Glomerular endothelial cell (primary cell): Measurements from ENCODE around the gene SQOR. TPM values are rescaled to one million over a fixed set of nuclear protein-coding genes. Genes with fewer than 3 reads are reported as not detected.
"Not testable (repeated sequence)": the region's sequence is repeated elsewhere in the genome, so short reads cannot be mapped to it uniquely, and the experiment has no call there.

Source experiments
- DNase-seq: peaks from one replicate; pipeline ENCODE4 v3.0.0-alpha.2; 2011; ENCODE audit warnings: low read depth, low spot score; ENCODE audit errors: extremely low read depth
- total RNA-seq: library from RNA; depleted of rRNA; stranded (reverse); fragments of >200 nt; gene quantifications from 2 replicates; pipeline ENCODE4 v1.2.3, GENCODE V29; 2015

SQOR gene
- total RNA-seq, 1 donor from 2014 or later, result 54.4 TPM

GRCh38 chr15:45630917-45631691, 3.7 kb upstream of the SQOR start:
- no peak for DNase-seq

GRCh38 chr15:45631776-45632175, 3.1 kb upstream of the SQOR start:
- no peak for DNase-seq

- DNase-seq, result no peak
Observed at GRCh38 chr15:45635191-45635638, 386 bp downstream of the SQOR start.

- no peak for DNase-seq
Observed at GRCh38 chr15:45635763-45636292, 999 bp downstream of the SQOR start.

GRCh38 chr15:45637141-45637540, 2.3 kb downstream of the SQOR start:
- no peak for DNase-seq

GRCh38 chr15:45637552-45638033, 2.8 kb downstream of the SQOR start:
- DNase-seq, result no peak

GRCh38 chr15:45640616-45641015, 5.8 kb downstream of the SQOR start:
- no peak for DNase-seq

- DNase-seq, result no peak
Observed at GRCh38 chr15:45641374-45641781, 6.5 kb downstream of the SQOR start.

DNA sequence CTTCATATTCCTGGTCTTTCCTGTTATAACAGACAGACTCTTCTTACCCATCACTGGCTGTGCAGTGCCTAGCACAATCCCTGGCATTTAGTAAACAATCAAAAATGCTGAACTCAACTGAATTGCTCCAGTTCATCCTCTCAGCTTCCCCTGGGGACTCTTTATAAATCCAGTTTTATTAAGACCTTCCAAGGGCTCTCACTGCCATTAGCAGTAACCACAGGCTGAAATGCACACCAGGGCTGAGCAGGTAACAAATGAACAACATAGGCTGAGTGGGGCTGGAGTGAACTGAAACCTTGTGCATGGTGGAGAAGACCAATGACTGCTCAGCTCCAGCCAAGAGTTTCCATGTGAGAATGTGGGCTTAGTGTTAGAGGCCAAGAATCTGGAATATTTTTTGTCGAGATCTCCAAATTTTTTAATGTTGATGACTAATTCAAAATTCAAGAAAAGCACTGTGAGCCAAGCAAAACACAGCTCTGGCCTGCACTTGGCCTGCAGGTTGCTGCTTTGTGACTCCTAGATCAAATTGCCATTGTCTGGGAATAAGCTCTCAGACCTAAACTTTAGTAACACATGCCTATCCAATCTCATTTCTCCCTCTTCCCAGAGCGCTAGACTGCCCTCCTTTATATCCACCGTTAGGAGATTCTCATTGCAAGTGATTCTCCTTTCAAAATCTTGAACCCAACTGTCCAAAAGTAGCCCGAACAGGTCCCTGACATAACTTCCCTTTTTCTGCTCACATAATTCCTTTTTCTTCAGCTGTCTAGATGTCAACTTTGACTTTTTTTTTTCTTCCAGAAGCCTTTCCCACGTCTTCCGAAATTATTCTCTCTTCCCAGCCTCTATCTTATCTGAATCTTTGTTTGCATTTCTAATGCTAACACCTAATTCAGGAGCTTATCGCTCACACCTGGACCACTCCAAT, 7.4 kb downstream of the SQOR start:
- no peak for DNase-seq

- DNase-seq, result no peak
Observed at GRCh38 chr15:45644437-45644836, 9.6 kb downstream of the SQOR start.

DNA sequence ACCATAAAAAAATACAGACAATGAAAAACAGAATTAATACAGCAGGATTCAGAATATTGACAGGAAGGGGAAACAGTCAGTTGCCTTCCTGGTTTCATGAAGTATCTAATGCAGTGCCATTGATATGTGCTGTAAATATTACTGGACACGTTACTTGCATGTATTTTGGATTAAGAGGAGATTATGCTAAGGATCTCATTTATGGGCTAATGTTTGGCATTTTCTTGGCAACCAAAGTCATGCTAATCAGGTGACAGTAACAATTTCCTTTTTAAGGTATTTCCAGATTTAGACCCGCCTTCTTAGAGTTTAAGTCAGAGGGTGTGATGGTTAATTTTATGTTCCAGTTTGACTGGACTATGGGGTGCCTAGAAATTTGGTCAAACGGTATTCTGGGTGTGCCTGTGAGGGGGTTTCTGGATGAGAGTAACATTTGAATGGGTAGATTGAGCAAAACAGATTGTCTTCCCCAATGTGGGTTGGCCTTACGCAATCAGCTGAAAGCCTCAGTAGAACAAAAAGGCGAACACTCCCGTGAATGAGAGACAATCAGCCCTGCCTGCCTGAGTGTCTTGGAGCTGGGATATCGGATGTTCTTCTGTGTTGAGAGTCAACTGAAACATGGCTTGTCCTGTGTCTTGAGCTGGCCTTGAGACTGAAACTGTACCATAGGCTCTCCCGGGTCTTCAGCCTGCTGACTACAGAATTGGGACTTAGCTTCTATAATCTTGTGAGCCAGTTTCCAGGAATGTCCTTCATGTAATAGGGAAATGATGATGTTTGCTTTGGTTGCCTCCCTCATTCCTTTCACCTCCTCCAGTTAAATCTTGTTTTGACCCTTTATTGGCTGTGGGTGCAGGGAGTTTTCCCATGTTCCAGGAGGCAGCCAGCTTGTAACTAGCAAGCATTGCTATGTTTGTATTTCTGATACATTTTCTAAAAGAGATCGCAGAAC, 10.5 kb downstream of the SQOR start:
- DNase-seq, result no peak

DNA sequence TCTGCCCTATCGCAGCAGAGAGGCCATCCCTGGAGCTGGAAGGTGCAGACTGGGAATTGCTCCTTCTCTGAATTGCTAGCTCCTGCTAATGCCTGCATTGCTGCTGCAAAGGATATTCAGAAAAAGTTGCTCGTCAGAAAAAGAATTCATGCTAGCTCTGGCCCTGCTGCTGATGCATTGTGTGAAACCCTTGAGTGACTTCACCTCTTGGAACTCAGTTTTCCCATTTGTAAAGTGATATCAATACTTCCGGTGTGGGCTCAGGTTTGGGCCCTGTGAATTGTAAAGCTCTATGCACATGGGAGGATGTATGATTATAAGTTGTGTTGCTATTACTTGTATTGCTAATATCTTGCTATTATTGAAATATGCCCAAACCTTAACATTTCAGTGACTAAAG, 11.4 kb downstream of the SQOR start:
- DNase-seq, result no peak

- DNase-seq, result no peak
Observed at GRCh38 chr15:45647828-45648227, 13.0 kb downstream of the SQOR start.

DNA sequence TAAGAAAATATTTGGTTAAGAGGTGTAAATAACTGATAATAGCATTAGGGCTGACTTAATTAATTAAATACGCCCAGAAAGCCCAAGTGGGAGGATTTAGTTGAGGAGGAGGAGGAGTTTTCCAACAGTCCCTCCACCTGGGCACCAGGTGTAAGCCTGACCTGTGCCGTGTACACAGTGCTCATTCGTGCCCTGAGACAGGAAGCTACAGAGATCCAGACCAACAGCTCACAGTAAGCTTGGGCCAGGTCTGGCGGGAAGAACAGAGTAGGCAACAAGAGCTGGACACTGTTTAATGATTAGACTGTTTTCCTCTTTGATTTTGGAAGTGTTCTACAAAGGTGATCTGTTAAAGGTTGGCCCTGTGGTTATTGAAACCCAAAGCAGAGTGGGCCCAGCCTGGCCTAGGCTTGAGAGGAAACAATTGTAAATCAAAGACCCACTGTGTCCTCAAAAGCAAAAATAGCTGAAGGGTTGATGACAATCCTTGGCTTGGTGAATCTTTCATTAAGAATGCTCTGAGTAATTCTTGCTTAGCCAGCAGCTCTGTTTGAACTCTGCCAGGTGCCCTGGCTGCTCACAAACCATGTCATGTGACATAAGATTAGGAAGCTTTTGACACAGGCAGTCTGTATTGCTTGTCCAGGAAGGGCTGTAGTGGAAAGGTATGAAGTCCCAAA, 13.8 kb downstream of the SQOR start:
- no peak for DNase-seq

- DNase-seq, result not testable (repeated sequence)
Observed at GRCh38 chr15:45650007-45650406, 15.2 kb downstream of the SQOR start.

DNA sequence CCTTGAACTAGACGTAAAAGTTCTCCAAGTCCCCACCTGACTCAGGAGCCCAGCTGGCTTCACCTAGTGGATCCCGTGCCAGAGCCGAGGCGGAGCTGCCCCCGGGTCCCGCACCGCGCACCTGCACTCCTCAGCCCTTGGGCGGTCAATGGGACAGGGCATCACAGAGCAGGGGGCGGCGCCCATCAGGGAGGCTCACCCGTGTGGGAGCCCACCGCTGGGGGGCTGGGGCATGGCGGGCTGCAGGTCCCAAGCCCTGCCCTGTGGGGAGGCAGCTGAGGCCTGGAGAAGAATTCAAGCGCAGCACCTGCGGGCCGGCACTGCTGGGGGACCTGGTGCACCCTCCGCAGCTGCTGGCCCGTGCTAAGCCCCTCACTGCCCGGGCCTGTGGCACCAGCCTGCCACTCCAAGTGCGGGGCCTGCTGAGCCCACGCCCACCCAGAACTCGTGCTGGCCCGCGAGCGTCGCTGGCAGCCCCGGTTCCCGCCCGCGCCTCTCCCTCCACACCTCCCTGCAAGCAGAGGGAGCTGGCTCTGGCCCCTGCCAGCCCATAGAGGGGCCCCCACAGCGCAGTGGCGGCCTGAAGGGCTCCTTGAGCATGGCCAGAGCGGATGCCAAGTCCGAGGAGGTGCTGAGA, 16.2 kb downstream of the SQOR start:
- no peak for DNase-seq

DNA sequence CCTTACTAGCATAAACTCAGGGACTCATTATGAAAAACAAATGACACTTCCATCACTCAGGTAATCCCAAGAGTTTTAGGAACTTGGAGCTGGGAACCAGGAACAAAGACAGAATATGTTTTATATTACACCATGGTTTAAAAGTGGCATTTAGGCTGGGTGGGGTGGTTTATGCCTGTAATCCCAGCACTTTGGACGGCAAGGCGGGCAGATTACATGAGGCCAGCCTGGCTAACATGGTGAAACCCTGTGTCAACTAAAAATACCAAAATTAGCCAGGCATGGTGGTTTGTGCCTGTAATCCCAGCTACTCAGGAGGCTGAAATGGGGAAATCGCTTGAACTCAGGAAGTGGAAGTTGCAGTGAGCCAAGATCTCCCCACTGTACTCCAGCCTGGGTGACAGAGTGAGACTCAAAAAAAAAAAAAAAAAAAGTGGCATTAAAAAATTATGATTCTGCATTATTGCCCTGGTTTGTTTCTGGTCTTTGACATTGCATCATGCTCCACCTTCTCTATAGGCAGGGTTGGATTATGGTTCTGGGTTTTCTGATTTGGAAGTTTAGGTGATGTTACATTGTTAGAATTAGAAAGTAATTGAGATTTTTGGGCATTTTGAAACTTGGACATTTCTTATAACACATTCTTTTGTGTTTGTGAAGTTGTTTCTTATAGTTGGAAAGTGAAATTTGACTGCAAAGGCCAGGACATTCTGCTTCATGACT, 19.0 kb downstream of the SQOR start:
- no peak for DNase-seq

DNA sequence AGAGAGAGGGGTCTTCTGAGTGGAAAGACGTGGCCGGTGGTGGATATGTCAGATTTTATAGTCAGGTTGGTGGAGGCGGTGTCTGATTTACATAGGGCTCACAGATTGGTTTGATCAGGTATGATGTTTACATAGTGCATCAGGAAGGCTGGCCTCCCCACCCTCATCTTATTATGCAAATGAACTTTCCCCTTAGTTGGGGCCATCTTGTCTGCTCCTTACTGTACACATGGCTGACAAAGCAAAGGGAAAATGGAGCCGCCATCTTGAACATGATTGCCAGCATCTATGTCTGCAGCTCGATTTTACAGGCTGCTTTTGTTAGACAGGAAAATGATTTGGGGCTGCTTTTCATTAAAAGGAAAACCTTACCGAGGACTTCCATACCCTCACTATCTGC, 19.9 kb downstream of the SQOR start:
- no peak for DNase-seq

DNA sequence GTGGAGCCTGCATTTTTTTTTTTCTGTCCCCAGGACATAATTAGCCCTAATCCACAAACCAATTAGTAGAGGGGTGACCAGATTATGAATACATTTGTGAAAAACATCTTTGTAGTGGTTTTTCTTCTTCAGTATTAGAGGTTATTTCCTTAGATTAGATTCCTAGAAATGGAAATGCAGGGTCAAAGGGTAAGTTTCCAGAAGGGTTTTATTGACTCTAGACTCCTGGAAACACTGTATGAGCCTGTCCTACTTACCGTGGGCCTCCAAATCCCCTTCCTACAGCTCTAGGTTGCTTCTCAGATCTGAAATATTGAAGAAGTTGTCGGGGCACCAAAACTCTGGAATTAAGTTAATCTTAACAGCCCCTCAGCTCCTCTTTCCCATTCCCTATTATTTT, 22.4 kb downstream of the SQOR start:
- DNase-seq, result no peak
